ENCODE results near the gene PTPRD.

GRCh38 chr9:8287970-8288369, 2324.8 kb downstream of the PTPRD start:
- TF ChIP-seq, protein P1, sequence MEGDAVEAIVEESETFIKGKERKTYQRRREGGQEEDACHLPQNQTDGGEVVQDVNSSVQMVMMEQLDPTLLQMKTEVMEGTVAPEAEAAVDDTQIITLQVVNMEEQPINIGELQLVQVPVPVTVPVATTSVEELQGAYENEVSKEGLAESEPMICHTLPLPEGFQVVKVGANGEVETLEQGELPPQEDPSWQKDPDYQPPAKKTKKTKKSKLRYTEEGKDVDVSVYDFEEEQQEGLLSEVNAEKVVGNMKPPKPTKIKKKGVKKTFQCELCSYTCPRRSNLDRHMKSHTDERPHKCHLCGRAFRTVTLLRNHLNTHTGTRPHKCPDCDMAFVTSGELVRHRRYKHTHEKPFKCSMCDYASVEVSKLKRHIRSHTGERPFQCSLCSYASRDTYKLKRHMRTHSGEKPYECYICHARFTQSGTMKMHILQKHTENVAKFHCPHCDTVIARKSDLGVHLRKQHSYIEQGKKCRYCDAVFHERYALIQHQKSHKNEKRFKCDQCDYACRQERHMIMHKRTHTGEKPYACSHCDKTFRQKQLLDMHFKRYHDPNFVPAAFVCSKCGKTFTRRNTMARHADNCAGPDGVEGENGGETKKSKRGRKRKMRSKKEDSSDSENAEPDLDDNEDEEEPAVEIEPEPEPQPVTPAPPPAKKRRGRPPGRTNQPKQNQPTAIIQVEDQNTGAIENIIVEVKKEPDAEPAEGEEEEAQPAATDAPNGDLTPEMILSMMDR (IDR thresholded peaks at IDR 0.05 in 4 of 5, conservative IDR thresholded peaks at IDR 0.05 in 1 of 5), result no peak
- no peak for TF ChIP-seq POLR2A (IDR thresholded peaks at IDR 0.05)
